ENCODE measurements around the gene FASTKD1. TPM values are rescaled to one million over a fixed set of nuclear protein-coding genes. Genes with fewer than 3 reads are reported as not detected.

FASTKD1 gene
- total and polyA plus RNA-seq, 2 donors from 2014 or later, result 24.2 to 49.8 TPM

DNA sequence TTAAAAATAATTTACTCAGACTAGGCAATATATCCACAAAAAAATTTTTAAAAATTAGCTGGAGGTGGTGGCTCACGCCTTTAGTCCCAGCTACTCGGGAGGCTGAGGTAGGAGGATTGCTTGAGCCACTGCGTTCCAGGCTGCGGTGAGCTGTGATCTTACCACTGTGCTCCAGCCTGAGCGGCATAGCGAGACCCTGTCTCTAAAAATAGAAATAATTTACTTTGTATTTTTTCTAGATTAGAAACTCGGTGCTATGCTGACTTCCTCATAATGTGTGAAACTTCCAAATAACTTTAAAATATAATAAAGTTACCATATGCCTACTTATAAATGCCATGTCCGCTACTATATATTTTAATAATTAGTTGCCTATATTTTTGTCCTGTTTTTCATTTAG, 17.1 kb upstream of the FASTKD1 start:
- H3K4me1 ChIP-seq (ENCODE audit: control insufficient read depth in 2 of 3, insufficient read depth in 2 of 3, low read depth in 1 of 3, low read length in 3 of 3), result peaks cover 0 to 7% (median 3%) of the 10 kb centered on the region in 3 donors
- FAIRE-seq (no peak), DNase-seq (no peak)
- H3K9me3 ChIP-seq (ENCODE audit: control insufficient read depth in 2 of 3, insufficient read depth in 1 of 3, low read length in 3 of 3), result no peaks in the 10 kb centered on the region
- no peaks in the 10 kb centered on the region for H3K27me3 ChIP-seq (ENCODE audit: control insufficient read depth, insufficient read depth, low read length)
- no peak overlapping the region for H3K27ac ChIP-seq (ENCODE audit: low read depth in 2 of 2, low read length in 2 of 2)
- TF ChIP-seq CTCF (IDR thresholded peaks at IDR 0.05; ENCODE audit: borderline replicate concordance, extremely low read depth, insufficient read depth), result no peak
- no peaks in the 10 kb centered on the region for H3K36me3 ChIP-seq (ENCODE audit: control insufficient read depth in 2 of 3, insufficient read depth in 3 of 3, low read length in 3 of 3)
- H3K4me3 ChIP-seq (ENCODE audit: low read length in 3 of 3), result no peak overlapping the region
- no peak overlapping the region for H3K9ac ChIP-seq (ENCODE audit: low read length in 3 of 3)
- intact Hi-C loops (cut with DNase I), result no loop called here

DNA sequence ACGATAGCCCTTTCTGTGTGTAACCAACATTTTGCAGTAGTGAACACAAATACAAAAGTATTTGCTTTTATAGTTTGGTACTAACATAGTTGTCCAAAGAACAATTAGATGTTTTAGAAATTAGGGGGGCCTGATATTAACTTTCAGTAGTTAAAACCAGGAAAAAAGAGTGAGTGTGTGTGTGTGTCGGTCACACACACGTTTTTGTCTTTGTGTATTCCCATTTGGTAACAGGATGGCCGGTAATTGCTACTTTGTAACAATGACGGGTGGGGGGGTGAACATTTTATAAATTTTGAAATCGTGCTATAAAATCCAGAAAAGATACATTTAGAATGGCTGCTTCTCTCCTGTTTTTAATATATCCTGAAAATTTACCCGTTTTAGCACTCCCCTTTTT, 12.0 kb upstream of the FASTKD1 start:
- no peak for TF ChIP-seq CTCF (IDR thresholded peaks at IDR 0.05; ENCODE audit: borderline replicate concordance, extremely low read depth, insufficient read depth)
- no peak for FAIRE-seq
- H3K4me1 ChIP-seq (ENCODE audit: control insufficient read depth in 2 of 3, insufficient read depth in 2 of 3, low read depth in 1 of 3, low read length in 3 of 3), result peaks cover 0 to 9% (median 3%) of the 10 kb centered on the region in 3 donors
- H3K4me3 ChIP-seq (ENCODE audit: low read length in 3 of 3), result peak overlapping the region; percentile 70 to 87 (median 87)
- DNase-seq, result peak in 1 of 5 donors; percentile 8
- peaks cover 0 to 3% (median 0%) of the 10 kb centered on the region in 3 donors for H3K9me3 ChIP-seq (ENCODE audit: control insufficient read depth in 2 of 3, insufficient read depth in 1 of 3, low read length in 3 of 3)
- no peaks in the 10 kb centered on the region for H3K27me3 ChIP-seq (ENCODE audit: control insufficient read depth, insufficient read depth, low read length)
- no peaks in the 10 kb centered on the region for H3K36me3 ChIP-seq (ENCODE audit: control insufficient read depth in 2 of 3, insufficient read depth in 3 of 3, low read length in 3 of 3)
- intact Hi-C loops (cut with DNase I), result no loop called here
- no peak overlapping the region for H3K27ac ChIP-seq (ENCODE audit: low read depth in 2 of 2, low read length in 2 of 2)
- H3K9ac ChIP-seq (ENCODE audit: low read length in 3 of 3), result peak overlapping the region in 1 of 3 donors; percentile 96

- Histone ChIP-seq H3K27ac (ENCODE audit: low read depth in 2 of 2, low read length in 2 of 2) (peak within 1 kb of the TSS; percentile 95 to 98), H3K4me1 (ENCODE audit: control insufficient read depth in 2 of 3, insufficient read depth in 2 of 3, low read depth in 1 of 3, low read length in 3 of 3) (peaks cover 0 to 9% (median 3%) of the 10 kb centered on the region in 3 donors), H3K36me3 (ENCODE audit: control insufficient read depth in 2 of 3, insufficient read depth in 3 of 3, low read length in 3 of 3) (no peaks in the 10 kb centered on the region), H3K9ac (ENCODE audit: low read length in 3 of 3) (peak within 1 kb of the TSS; percentile 89 to 99 (median 96)), H3K4me3 (ENCODE audit: low read length in 3 of 3) (peak within 1 kb of the TSS; percentile 87 to 98 (median 87)), H3K27me3 (ENCODE audit: control insufficient read depth, insufficient read depth, low read length) (no peaks in the 10 kb centered on the region), H3K9me3 (ENCODE audit: control insufficient read depth in 2 of 3, insufficient read depth in 1 of 3, low read length in 3 of 3) (peaks cover 0 to 3% (median 0%) of the 10 kb centered on the region in 3 donors)
- intact Hi-C loops (cut with DNase I), result no loop called here
- FAIRE-seq (no peak), DNase-seq (peak; percentile 94 to 98 (median 97))
- TF ChIP-seq CTCF (IDR thresholded peaks at IDR 0.05; ENCODE audit: borderline replicate concordance, extremely low read depth, insufficient read depth), result no peak
These were observed 10.6 kb upstream of the FASTKD1 start, which contains the start of gene PPIG for GRCh38 chr2:169584005-169584877. PPIG (plus strand) TSS chr2:169584351; CDS start chr2:169604042, 19,691 bp downstream.
